HCT116 (cell line): ENCODE results near the gene CRY2.

Experiments
- CBX3 ChIP-seq: IDR thresholded peaks from 2 replicates; pipeline ENCODE4 v1.6.1; 2012; ENCODE audit warnings: low read depth
- CEBPB ChIP-seq: IDR thresholded peaks from 2 replicates; pipeline ENCODE4 v1.6.1; 2012; ENCODE audit warnings: low read depth
- CTCF ChIP-seq, 3 experiments: fragments of 200-600 bp in 1 of 3; sonication (generic) in 1 of 3; IDR thresholded peaks in 2 of 3; conservative IDR thresholded peaks in 1 of 3; 2 replicates each; pipeline ENCODE4 v1.5.1; 2012 to 2017; ENCODE audit warnings: low read depth in 2 of 3, low read length in 2 of 3, antibody characterized with exemption in 1 of 3, borderline replicate concordance in 1 of 3, control low read depth in 1 of 3, mild to moderate bottlenecking in 1 of 3, mixed read lengths in 1 of 3, mixed run types in 1 of 3, moderate library complexity in 1 of 3; ENCODE audit not compliant: insufficient read depth in 1 of 3
- EGR1 ChIP-seq: IDR thresholded peaks from 2 replicates; pipeline ENCODE4 v1.6.1; 2012; ENCODE audit warnings: low read depth
- EZH2 ChIP-seq: fragments of 200-600 bp; sonication (generic); IDR thresholded peaks from 2 replicates; pipeline ENCODE4 v1.6.1; 2017; ENCODE audit warnings: antibody characterized with exemption, mixed run types
- MAX ChIP-seq: IDR thresholded peaks from 2 replicates; pipeline ENCODE4 v1.6.1; 2012
- POLR2A ChIP-seq: IDR thresholded peaks from 2 replicates; pipeline ENCODE4 v1.7.0; 2011; ENCODE audit warnings: borderline replicate concordance; ENCODE audit not compliant: insufficient read depth, insufficient read length; ENCODE audit errors: extremely low read depth
- RAD21 ChIP-seq: IDR thresholded peaks from 2 replicates; pipeline ENCODE4 v1.6.1; 2012; ENCODE audit warnings: low read depth, mild to moderate bottlenecking
- REST ChIP-seq: IDR thresholded peaks from 2 replicates; pipeline ENCODE4 v1.6.1; 2012; ENCODE audit warnings: low read depth
- SIN3A ChIP-seq: IDR thresholded peaks from 2 replicates; pipeline ENCODE4 v1.6.1; 2012; ENCODE audit warnings: low read depth
- ZFX ChIP-seq: fragments of 450-650 bp; IDR thresholded peaks from 2 replicates; pipeline ENCODE4 v1.6.1; 2017

- TF ChIP-seq EZH2 (no peak), CBX3 (no peak), POLR2A (no peak), CTCF (IDR thresholded peaks at IDR 0.05 in 2 of 3, conservative IDR thresholded peaks at IDR 0.05 in 1 of 3; ENCODE audit: borderline replicate concordance in 1 of 3, insufficient read depth in 1 of 3, low read depth in 2 of 3, low read length in 2 of 3) (no peak), ZFX (no peak), RAD21 (no peak), REST (no peak), CEBPB (no peak), SIN3A (no peak), MAX (no peak), EGR1 (no peak)
Measured at GRCh38 chr11:45915446-45915845, 68.2 kb downstream of the CRY2 start.
